Measurements from ENCODE around the gene MOSMO.

Gene MOSMO

DNA sequence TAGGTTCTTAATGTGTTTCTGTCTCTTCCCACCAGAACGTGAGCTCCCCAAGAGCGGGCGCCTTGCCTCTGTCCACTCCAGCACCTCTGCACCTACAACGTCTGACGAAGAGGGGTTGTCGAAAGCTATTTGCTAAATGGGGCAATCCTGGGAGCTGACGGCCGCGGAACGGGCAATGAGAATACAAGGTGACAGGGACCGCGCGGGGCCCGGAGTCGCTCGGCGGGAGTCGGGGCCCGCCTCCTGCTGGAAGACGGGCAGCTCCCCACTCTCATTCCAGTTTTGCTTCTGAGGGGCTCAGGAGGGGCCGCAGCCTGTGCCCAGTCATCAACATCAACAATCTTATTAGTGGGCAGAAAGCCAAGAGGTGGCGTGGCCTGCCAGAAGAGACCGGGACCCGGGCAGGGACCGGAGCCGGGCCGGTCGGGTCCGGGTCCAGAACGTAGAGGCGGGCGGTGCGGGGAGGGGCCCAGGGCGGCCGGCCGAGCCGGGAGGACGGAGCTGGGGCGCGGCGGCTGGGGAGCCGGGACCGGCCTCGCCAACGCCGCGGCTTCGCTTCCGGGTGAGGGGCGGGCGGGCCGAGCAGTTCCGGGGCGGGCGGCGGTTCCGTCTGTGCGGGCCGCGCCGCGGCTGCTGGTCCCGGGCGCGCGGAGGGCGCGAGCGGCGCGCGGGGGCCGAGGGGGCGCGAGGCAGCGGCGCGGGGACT is at the start of gene MOSMO:
Gene MOSMO, plus strand, starts transcription at position 603 of the 706 bp plus-strand sequence. CDS start 191 bp downstream, outside the sequence.
- intact Hi-C loops (cut with DNase I): loop anchor here (5.0 kb wide), 2 partner anchors 55 to 290 kb away; partner anchors contain the start of genes POLR3E and UQCRC2
- DNase-seq: peak; percentile 71 to 97 (median 80)

DNA sequence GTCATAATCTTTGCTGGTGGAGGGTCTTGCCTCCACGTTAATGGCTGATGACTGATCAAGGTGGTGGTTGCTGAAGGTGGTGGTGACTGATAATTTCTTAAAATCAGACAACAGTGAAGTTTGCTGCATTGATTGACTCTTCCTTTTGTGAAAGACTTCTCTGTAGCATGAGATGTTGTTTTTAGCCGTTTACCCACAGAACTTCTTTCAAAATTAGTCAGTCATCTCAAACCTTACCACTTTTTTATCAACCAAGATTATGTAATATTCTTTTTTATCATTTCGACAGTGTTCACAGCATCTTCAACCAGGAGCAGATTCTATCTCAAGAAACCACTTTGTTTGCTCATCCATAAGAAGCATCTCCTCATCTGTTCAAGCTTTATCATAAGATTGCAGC is 48.9 kb upstream of the MOSMO start:
- DNase-seq: no peak
- intact Hi-C loops (cut with DNase I): no loop called here

DNA sequence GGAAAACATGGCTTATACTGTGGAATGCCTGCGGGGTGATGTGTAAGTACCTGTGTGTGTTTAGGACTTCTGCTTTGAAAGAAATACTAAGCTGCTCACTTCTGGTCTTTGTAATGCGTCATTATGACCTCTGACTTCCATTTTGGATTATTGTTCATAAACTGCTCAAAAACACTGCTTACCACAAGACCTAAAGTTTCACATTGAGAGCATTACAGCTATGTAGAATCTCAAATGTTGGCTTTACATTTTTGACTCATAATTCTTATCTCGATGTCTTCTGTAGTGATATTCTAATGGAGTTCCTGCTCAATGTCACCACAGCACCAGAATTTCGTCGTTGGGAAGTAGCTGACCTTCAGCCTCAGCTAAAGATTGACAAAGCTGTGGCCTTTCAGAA is 45.4 kb upstream of the MOSMO start:
- DNase-seq: no peak
- intact Hi-C loops (cut with DNase I): no loop called here

DNA sequence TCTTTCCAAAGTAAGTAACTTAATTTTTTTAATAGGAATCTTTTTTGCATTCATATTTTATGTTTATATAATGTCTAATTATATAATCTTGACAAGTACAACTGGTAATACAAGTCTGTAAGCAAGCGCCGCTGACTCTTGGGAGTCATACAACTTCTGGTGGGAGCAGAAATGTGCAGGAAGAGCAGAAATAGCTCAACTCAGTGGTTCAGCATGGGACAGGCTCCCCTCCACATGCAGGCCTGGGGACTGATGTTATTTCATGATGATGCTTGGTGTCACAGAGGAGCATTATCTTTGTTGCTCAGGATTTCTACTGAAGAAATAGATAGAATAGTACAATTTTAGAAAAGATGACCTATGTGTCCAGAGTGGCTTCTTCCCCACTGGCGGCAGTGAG is 44.0 kb upstream of the MOSMO start:
- intact Hi-C loops (cut with DNase I): no loop called here
- DNase-seq: no peak

DNA sequence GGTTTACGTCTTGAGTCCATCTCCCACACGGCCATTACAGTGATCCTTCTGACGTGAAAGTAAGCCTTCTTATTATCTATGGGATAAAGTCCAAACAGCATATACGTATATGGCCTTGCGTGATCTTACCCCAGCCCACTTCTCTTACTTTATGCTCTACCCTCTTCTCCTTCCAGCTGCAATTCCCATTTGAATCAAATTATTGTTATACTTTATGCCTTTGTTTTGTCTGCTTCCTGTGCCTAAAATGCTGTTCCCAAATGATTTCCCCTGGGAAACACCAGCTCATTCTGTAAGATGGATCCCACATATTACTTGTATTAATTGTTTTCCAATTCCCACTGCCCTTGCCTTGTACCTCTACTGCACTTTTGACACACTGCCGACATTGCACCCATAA is 43.6 kb upstream of the MOSMO start:
- DNase-seq: no peak
- intact Hi-C loops (cut with DNase I): no loop called here

DNA sequence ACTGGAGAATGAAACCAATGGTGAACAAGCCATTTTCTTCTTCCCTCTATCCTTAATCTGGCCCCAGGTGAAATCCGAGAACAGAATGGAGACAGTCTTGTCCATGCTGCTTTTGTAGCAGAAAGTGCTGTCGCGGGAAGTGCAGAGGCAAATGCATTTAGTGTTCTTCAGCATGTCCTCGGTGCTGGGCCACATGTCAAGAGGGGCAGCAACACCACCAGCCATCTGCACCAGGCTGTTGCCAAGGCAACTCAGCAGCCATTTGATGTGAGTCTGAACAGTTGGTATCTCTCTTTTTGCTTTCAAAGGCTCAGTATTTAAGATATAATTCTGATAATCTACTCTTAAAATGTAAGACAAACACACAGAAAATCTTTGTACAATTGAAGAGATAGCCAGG is 36.1 kb upstream of the MOSMO start:
- no peak for DNase-seq

DNA sequence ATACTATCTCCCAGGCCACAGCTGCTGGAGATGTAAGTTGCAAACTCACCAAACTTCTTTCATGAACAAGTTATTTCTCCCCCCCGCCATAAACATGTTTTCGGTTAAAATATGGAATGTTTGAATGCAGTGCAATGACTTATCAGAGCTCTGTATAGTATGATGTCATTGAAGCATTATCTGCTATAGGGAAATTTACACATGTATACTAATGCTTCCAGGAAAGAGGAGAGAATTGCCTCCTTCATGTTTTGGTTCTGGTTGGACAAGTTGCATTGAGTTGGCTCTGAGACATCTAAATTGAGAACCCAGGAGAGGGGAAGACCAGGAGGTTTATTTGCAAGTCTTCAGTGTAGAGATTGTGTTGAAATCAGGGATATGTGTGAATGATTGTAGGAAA is 34.0 kb upstream of the MOSMO start:
- intact Hi-C loops (cut with DNase I): no loop called here

More for the DNA sequence above, 36.1 kb upstream of the MOSMO start:
- intact Hi-C loops (cut with DNase I): no loop called here

DNA sequence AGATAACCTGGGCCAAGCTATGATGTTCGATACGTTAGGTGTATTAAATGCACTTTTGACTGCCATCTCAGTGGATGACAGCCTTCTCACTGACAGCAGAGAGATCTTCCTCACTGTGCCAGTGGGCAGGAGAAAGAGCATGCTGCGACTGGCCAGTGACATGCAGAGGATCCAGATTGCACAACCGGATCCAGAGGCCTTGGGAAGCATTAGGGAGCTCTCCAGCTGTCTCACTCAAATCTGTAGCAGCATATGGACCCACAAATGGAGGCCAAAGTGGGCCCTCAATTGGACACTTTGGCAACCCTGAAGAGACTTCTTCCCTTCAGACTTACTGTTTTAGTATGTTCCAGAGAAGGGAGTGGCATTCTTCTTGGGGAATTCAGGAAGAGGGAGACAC is 27.9 kb upstream of the MOSMO start:
- DNase-seq: no peak
- intact Hi-C loops (cut with DNase I): no loop called here

More for the DNA sequence above, 34.0 kb upstream of the MOSMO start:
- no peak for DNase-seq

DNA sequence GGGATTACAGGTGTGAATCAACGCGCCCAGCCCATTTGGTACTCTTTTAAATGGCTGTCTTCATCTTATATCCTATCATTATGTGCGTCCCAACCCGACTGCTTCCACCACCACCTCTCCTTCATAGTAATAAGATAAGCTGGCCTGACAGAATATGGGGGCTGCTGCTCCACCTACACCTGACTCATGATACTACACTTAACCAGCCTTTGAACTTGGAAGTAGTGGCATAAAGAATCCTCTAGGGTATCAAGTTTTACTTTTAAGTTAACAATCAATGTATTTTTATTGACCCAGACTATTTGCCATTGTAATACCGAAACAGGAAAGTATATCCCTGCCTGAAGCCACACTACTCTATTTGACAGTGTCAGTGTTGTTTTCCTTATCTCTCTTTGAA is 25.8 kb upstream of the MOSMO start:
- DNase-seq: no peak
- intact Hi-C loops (cut with DNase I): no loop called here

DNA sequence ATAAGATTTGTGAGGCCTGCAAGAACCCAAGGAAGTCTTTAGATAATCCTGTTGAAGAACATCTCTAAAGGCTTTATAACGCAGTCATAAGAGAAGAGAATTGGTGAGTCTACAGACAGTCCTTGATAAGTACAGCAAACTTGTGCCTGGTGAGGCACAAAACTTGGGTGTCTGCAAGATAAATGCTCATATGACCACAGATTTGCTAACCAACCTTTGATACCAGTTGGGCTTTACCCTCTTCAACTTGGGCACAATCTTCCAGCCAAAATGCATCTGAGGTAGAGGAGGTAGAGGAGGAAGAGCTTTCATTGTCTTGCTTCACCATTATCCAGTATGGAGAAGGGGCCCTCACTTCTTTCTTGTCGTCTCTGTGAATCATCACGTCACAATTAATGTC is 23.8 kb upstream of the MOSMO start:
- intact Hi-C loops (cut with DNase I): no loop called here
- no peak for DNase-seq

DNA sequence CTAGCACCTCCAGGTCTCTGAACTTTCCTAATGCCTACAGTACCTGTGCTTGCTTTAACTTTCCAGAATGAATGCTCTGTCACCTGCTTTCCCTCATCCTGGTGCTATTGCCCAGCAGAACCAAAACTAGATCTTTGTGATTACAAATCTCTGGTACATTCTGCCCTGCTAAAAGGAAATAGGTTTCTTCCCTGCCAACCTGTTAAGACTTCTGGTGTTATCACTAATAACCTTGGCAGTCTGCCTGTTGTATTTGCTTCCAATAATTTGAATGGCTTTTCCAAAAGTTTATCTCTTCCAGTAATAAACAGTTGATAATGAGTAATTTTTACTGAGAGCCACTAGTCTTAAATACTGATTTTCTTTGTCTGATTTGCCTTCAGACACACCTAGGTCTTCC is 22.4 kb upstream of the MOSMO start:
- intact Hi-C loops (cut with DNase I): no loop called here
- no peak for DNase-seq

DNA sequence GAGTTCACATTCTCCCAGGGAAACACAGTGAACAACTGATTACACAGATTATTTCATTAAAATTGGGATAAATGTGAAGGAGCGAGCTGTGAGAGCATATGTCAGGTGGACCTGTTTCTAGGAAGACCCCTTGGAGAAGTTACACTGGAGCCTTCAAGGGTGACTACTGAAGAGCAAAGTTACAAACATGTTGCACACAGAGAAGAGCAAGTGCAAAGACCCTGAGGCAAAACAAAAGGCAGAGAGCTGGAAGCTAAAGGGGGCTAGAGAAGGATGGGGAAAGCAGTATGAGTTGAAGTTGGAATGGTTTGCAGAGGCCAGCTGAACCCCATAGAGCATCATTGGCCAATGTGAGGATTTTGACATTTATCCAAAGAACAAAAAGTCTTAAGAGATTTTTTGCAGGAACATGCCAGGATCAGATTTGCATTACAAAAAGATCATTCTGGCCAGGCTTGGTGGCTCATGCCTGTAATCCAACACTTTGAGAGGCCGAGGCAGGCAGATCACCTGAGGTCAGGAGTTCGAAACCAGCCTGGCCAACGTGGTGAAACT is 21.1 kb upstream of the MOSMO start:
- no peak for DNase-seq
- intact Hi-C loops (cut with DNase I): no loop called here

DNA sequence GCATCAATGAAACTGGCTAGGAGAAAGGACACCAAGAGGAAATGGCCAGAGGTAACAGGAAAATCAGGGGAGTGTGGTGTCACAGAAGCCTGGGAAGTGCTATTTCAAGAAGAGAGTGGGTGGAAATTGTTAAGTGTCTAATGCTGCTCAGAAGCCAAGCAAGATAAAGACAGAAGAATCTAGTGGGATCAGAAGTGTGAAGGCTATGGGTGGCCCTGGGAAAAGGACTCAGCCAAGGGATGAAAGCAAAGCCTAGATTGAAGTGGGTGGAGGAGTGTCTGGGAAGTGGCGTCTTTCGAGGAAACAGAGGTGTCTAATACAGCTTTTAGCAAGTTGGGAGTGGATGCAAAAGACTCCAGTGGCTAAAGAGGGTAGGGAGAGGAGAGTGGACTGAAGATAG is 20.4 kb upstream of the MOSMO start:
- intact Hi-C loops (cut with DNase I): no loop called here
- no peak for DNase-seq

DNA sequence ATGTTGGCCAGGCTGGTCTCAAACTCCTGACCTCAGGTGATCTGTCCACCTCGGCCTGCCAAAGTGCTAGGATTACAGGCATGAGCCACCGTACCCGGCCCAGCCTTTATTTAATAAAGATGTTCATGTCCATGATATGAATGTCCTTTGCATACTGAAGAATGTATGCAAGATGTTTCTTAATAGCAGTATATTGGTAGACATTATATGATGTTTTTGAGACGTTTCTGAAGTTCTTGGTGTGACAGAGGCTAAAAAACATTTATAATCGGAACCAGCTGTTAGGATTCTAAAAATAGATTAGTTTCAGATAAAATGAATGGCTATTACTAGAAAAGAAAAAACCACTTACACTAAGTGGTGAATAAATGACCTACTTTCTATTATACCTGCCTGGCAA is 18.8 kb upstream of the MOSMO start:
- DNase-seq: no peak
- intact Hi-C loops (cut with DNase I): no loop called here

DNA sequence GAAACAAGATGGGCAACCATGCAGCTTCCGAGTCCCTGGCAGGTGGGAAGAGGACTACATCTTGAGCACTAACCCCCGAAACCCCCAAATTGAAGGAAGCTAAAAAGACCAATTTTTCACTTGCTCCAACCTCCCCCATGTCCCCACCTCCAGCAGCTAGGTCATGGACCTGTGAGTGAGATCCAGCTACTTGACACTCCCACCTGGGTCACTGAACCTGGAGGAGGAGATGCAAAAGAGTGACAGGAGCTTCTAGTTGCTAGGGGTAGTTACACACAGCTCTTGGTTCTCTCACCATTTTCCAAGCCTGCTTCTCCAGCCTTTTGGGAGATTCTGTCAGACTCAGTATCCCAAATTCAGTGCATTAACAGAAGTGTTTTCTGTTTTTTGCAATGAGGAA is 18.2 kb upstream of the MOSMO start:
- no peak for DNase-seq

DNA sequence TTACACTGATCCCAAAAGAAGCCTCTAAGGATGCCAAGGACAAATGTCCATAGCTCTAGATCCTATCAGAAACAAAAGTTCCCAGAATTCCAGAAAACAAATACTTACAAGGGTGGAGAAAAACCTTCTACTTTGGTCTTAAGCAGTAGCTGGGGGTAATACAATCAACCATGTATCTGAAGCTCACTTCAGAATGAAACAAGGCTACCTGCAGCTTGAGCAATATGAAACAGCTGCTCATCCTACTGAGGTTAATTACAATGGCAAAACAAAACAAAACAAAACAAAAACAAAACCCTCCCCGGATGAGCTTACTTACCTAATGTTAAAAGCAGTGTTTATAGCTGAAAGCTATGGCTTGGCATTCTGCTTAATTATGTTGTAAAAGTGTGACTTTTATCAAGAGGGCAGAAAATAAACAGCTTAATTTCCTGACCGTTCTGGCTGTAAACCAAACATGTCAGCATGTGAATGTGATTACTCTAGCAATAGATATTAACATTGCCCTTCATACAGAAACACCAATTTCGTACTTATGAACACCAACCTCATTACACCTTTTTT is 17.4 kb upstream of the MOSMO start:
- intact Hi-C loops (cut with DNase I): no loop called here
- DNase-seq: no peak

More for the DNA sequence above, 18.2 kb upstream of the MOSMO start:
- intact Hi-C loops (cut with DNase I): no loop called here

DNA sequence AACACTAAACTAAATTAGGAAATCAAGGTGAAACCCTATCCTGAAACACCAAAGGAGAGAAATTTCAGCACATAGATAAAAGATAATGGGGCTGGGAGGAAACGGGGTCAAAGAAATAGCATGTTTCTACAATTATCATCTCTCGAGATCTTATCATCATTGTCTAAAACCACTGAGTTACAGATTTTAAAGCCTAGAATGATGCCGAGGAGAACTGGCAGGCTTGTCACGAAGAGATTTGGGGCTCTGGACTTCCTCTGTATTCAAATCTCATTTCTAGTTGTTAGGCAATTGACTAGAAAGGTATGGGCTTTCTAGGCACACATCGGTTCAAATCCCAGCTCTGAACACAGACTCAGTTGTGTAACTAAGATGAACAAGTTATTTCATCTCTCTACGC is 16.3 kb upstream of the MOSMO start:
- no peak for DNase-seq
- intact Hi-C loops (cut with DNase I): no loop called here

DNA sequence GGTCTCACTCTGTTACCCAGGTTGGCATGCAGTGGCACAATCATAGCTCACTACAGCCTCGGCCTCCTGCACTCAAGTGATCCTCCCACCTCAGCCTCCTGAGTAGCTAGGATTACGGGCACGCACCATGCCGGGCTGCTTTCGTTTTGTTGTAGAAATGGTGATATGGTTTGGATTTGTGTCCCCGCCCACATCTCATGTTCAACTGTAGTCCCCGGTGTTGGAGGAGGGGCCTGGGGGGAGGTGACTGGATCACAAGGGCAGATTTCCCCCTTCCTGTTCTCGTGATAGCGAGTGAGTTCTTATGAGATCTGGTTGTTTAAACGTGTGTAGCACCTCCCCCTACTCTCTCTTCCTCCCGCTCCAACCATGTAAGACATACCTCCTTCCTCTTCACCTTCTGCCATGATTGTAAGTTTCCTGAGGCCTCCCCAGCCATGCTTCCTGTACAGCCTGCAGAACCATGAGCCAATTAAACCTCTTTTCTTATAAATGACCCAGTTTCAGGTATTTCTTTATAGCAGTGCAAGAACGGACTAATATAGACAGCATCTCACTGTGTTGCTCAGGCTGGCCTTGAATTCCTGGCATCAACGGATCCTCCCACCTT is 12.9 kb upstream of the MOSMO start:
- no peak for DNase-seq
- intact Hi-C loops (cut with DNase I): no loop called here

DNA sequence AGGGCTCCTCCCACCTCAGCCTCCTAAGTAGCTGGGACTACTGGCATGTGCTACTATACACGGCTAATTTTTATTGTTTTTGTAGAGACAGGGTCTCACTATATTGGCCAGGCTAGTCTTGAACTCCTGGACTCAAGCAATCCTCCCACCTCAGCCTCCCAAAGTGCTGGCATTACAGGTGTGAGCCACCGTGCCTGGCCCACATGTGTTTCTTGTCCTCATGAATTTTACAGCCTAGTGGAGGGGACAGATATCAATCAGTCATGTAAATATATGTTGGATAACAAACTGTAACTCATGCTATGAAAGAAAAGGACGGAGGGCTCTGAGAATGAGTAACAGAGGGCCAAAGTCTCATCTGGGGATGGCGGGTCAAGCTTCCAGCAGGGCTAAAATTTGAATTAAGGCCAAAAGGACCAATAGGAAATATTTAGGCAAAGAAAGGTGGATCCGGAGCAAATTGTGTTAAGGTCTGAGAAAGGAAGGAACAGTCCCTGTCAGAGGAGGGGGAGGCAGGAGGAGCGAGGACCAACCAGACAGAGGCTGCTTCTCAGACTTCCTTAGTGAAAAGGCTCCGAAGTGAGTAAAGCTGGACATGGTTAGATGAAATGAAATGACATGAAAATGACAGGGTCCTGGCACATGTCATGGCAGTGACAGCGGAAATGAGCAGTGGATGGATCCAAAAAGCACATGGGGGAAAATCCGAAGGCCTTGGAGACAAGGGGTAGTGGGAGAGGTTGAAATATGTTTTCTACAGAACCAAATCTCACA is 10.8 kb upstream of the MOSMO start:
- peak in 1 of 10 donors; percentile 35 for DNase-seq
- intact Hi-C loops (cut with DNase I): no loop called here

DNA sequence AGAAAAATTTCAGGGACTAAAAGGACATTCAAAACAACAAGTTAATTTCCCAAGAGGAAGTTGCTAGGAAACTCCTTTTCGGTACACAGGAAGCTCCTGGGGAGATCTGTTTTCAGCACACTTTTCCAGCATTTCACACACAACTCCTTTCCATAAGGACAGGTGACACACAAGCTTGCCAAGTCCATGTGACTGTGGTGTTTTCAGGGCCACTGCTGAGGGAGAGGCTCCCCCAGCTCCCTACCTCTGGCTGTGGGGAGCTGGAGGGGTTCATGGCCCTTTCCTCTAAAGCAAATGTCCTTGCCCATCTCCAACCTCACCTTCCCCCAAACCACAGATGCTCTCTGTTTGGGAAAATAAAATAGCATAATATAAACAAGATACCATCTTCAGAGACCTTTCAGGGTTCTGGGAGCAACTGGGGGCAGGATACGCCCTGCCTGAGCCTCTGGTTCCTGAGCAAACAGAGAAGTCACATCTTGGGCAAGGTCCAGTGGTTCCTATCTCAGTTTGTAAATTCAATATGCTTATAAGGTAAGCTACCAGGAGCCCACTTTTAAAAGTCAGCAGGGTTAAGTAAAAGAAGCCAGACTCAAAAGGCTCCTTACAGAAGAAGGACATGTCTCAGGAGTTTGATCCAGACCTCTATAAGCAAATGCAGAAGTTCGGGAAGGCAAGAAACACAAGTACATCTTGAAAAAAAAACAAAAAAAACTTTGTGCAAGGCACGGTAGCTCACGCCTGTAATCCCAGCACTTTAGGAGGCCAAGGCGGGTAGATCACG is 10.0 kb upstream of the MOSMO start:
- no peak for DNase-seq
- intact Hi-C loops (cut with DNase I): no loop called here

Data from posterior cingulate gyrus (tissue), 11 donors.